ENCODE data around the gene STIM1. TPM values are rescaled to one million over a fixed set of nuclear protein-coding genes. Genes with fewer than 3 reads are reported as not detected.

The STIM1 gene
- total RNA-seq, 6 experiments from 2014 or later = 36.4 to 48.0 (median 40.5) TPM

DNA sequence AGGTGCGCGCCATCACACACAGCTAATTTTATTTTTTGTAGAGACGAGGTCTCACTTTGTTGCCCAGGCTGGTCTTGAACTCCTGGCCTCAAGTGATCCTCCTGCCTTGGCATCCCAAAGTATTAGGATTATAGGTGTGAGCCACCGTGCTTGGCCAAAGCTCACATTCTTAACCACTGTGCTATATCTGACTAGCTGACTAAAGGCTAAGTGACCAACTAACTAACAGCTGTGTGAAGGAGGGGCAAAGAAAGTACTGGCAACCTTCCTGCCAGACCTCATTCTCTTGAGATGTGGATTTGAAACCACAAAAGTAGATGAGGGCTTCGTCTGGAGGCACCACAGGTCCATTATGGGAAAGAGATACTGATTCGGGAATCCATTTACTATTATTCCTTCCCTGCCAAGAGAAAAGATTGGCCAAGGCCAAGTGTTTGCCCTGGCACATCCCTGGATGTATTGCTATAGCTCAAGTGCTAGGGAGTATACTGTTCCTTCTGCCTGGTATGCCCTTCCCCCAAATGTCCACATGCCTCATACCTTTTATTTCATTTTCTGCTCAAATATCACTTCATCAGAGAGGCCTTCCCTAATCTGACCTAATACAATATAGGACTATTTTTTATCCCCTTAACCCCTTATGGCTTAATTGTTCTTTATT is 186.4 kb downstream of the STIM1 start:
- TF ChIP-seq, protein P1, sequence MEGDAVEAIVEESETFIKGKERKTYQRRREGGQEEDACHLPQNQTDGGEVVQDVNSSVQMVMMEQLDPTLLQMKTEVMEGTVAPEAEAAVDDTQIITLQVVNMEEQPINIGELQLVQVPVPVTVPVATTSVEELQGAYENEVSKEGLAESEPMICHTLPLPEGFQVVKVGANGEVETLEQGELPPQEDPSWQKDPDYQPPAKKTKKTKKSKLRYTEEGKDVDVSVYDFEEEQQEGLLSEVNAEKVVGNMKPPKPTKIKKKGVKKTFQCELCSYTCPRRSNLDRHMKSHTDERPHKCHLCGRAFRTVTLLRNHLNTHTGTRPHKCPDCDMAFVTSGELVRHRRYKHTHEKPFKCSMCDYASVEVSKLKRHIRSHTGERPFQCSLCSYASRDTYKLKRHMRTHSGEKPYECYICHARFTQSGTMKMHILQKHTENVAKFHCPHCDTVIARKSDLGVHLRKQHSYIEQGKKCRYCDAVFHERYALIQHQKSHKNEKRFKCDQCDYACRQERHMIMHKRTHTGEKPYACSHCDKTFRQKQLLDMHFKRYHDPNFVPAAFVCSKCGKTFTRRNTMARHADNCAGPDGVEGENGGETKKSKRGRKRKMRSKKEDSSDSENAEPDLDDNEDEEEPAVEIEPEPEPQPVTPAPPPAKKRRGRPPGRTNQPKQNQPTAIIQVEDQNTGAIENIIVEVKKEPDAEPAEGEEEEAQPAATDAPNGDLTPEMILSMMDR (IDR thresholded peaks at IDR 0.05) = no peak
- TF ChIP-seq POLR2A (IDR thresholded peaks at IDR 0.05) = no peak
- Histone ChIP-seq H3K27me3 (no peaks in the 10 kb centered on the region), H3K9me3 (no peaks in the 10 kb centered on the region), H3K27ac (no peak overlapping the region), H3K4me3 (no peak overlapping the region), H3K36me3 (no peaks in the 10 kb centered on the region), H3K4me1 (peaks cover 0 to 23% (median 7%) of the 10 kb centered on the region in 4 donors)
- intact Hi-C loops (cut with DNase I) = no loop called here
- no peak for ATAC-seq
- WGBS (ENCODE audit: insufficient coverage, low coverage, low lambda C conversion rate, missing lambda C conversion rate) = 81% methylated on average over 4 of the region's 6 CpGs
- DNase-seq = no peak

DNA sequence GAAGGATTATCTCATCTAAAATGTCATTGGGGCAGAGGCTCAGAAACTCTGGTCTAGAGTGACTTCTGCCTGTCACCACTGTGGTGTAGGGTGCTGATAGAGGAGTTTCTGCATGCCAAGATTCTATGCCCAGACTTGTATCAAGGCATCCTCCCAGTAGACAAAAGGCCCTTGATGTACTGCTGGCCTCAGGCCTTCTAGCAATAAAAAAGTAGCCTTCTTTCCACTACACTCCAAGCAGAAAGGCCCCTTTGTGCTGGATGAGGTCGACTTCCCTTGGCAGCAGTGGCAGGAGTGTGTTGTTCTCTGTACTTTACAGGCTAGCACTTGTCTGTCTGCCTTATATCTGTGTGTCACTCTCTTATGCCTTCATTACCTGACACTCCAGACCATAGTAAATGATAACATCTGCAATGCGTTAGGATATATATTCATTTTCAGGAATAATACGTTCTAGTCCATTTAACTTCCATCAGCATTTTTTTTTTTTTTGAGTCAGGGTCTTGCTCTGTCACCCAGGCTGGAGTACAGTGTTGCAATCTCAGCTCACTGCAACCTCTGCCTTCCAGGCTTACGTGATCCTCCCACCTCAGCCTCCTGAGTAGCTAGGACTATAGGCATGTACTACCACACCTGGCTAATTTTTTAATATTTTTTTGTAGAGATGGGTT is 189.6 kb downstream of the STIM1 start:
- peaks cover 0 to 23% (median 7%) of the 10 kb centered on the region in 4 donors for H3K4me1 ChIP-seq
- TF ChIP-seq POLR2A (IDR thresholded peaks at IDR 0.05) = no peak
- TF ChIP-seq, protein P1 (IDR thresholded peaks at IDR 0.05) = no peak
- H3K36me3 ChIP-seq = no peaks in the 10 kb centered on the region
- H3K9me3 ChIP-seq = no peaks in the 10 kb centered on the region
- peak overlapping the region in 2 of 3 donors; percentile 5 to 51 for H3K27ac ChIP-seq
- DNase-seq = no peak
- WGBS (ENCODE audit: insufficient coverage, low coverage, low lambda C conversion rate, missing lambda C conversion rate) = 55% methylated on average over 4 of the region's 4 CpGs
- intact Hi-C loops (cut with DNase I) = no loop called here
- H3K27me3 ChIP-seq = no peaks in the 10 kb centered on the region
- H3K4me3 ChIP-seq = no peak overlapping the region
- no peak for ATAC-seq

DNA sequence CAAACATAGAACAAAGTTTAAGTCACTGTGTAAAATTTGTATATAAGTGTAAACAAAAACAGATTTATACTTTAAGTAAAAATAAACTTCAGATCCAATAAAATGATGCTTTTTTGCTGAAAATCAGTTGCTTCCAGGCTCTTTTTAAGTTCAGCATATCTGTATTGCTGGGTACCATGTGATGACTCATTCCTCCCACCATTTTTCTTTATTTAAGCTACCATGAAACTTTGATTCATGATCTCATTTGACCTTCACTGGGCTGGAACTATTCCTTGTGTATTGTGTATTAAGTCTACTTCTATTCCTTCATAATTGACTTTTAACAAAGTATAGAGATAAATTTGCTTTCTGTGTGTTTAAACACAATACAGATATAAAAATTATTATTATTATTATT is 192.9 kb downstream of the STIM1 start:
- H3K9me3 ChIP-seq = no peaks in the 10 kb centered on the region
- H3K36me3 ChIP-seq = no peaks in the 10 kb centered on the region
- no peaks in the 10 kb centered on the region for H3K27me3 ChIP-seq
- intact Hi-C loops (cut with DNase I) = no loop called here
- DNase-seq = no peak
- TF ChIP-seq, protein P1 (IDR thresholded peaks at IDR 0.05) = no peak
- TF ChIP-seq POLR2A (IDR thresholded peaks at IDR 0.05) = no peak
- H3K4me3 ChIP-seq = no peak overlapping the region
- peaks cover 0 to 19% (median 7%) of the 10 kb centered on the region in 4 donors for H3K4me1 ChIP-seq
- H3K27ac ChIP-seq = no peak overlapping the region
- no peak for ATAC-seq

DNA sequence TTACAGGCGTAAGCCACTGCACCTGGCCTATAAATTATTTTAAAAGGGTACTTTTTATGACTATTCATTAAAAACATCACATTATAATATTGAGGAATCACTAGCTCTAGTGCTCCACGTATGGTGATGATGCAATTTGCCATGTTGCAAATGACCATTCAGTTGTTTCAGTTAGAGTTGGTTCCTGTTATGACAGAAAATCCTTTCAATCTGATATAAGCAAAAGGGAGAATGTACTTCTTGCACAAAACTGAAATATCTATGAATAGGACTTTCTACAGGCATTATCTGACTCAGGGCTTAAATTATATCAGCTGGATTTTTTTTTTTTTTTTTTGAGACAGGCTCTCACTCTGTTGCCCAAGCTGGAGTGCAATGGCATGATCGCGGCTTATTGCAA is 193.5 kb downstream of the STIM1 start:
- DNase-seq (no peak), ATAC-seq (no peak)
- Histone ChIP-seq H3K27me3 (no peaks in the 10 kb centered on the region), H3K36me3 (no peaks in the 10 kb centered on the region), H3K4me1 (peaks cover 0 to 13% (median 7%) of the 10 kb centered on the region in 4 donors), H3K9me3 (no peaks in the 10 kb centered on the region), H3K4me3 (no peak overlapping the region), H3K27ac (no peak overlapping the region)
- TF ChIP-seq POLR2A (IDR thresholded peaks at IDR 0.05) = no peak
- TF ChIP-seq, protein P1 (IDR thresholded peaks at IDR 0.05) = no peak
- WGBS (ENCODE audit: insufficient coverage, low coverage, low lambda C conversion rate, missing lambda C conversion rate) = 55% methylated on average over 3 of the region's 4 CpGs
- intact Hi-C loops (cut with DNase I) = no loop called here

All from right lobe of liver (tissue), 6 donors.